DMS153 (cell line): ENCODE data around the gene ATP6V1G1.
"Not testable (repeated sequence)": the region's sequence is repeated elsewhere in the genome, so short reads cannot be mapped to it uniquely, and the experiment has no call there.

ENCODE experiments used
- DNase-seq: peaks from one replicate; lab custom pipeline; 2025; lab: John Stamatoyannopoulos, UW

ATP6V1G1 gene

GRCh38 chr9:114580609-114581193, 6.9 kb upstream of the ATP6V1G1 start:
- no peak for DNase-seq

- DNase-seq: no peak
These were observed 4.0 kb upstream of the ATP6V1G1 start for GRCh38 chr9:114583371-114584155.

- no peak for DNase-seq
These were observed 641 bp downstream of the ATP6V1G1 start for GRCh38 chr9:114588210-114588609.

GRCh38 chr9:114588651-114589526, 1.3 kb downstream of the ATP6V1G1 start:
- DNase-seq: no peak

- DNase-seq: no peak
These were observed 2.8 kb downstream of the ATP6V1G1 start for GRCh38 chr9:114590328-114590727.

- DNase-seq: no peak
These were observed 3.8 kb downstream of the ATP6V1G1 start for GRCh38 chr9:114591291-114591787.

- DNase-seq: no peak
These were observed 4.3 kb downstream of the ATP6V1G1 start for GRCh38 chr9:114591849-114592248.

GRCh38 chr9:114592356-114592755, 4.8 kb downstream of the ATP6V1G1 start:
- no peak for DNase-seq

GRCh38 chr9:114594136-114594535, 6.6 kb downstream of the ATP6V1G1 start:
- DNase-seq: no peak

- not testable (repeated sequence) for DNase-seq
These were observed 13.1 kb downstream of the ATP6V1G1 start for GRCh38 chr9:114600502-114601248.

- not testable (repeated sequence) for DNase-seq
These were observed 14.2 kb downstream of the ATP6V1G1 start for GRCh38 chr9:114601787-114602186.

- no peak for DNase-seq
These were observed 15.1 kb downstream of the ATP6V1G1 start for GRCh38 chr9:114602620-114603019.

GRCh38 chr9:114603248-114603647, 15.7 kb downstream of the ATP6V1G1 start:
- DNase-seq: no peak

- no peak for DNase-seq
These were observed 17.4 kb downstream of the ATP6V1G1 start for GRCh38 chr9:114604989-114605388.

GRCh38 chr9:114606068-114606467, 18.5 kb downstream of the ATP6V1G1 start:
- DNase-seq: no peak

GRCh38 chr9:114606597-114607207, 19.1 kb downstream of the ATP6V1G1 start:
- no peak for DNase-seq

GRCh38 chr9:114607671-114608524, 20.3 kb downstream of the ATP6V1G1 start:
- DNase-seq: no peak

- no peak for DNase-seq
These were observed 20.9 kb downstream of the ATP6V1G1 start for GRCh38 chr9:114608525-114608796.

GRCh38 chr9:114611516-114612271, 24.1 kb downstream of the ATP6V1G1 start:
- no peak for DNase-seq
